ENCODE results near the gene CUBN.

Gene CUBN

GRCh38 chr10:17077346-17077781, 52.2 kb downstream of the CUBN start:
- Histone ChIP-seq H2AFZ (no peak overlapping the region), H3K4me2 (ENCODE audit: low read length) (no peak overlapping the region), H3K4me1 (no peaks in the 10 kb centered on the region), H3K27me3 (ENCODE audit: control insufficient read depth, insufficient read depth, low read length) (no peaks in the 10 kb centered on the region), H3K79me2 (no peaks in the 10 kb centered on the region), H3K36me3 (ENCODE audit: control insufficient read depth, insufficient read depth, low read length) (no peaks in the 10 kb centered on the region), H3K9me3 (ENCODE audit: control insufficient read depth, low read length) (no peaks in the 10 kb centered on the region), H3K27ac (no peak overlapping the region), H3K4me3 (ENCODE audit: low read depth, low read length) (no peak overlapping the region), H3K9ac (no peak overlapping the region)
- no peak for TF ChIP-seq CTCF (IDR thresholded peaks at IDR 0.05)

- H3K9me3 ChIP-seq (ENCODE audit: control insufficient read depth, low read length): no peaks in the 10 kb centered on the region
- no peak overlapping the region for H3K27ac ChIP-seq
- no peak for TF ChIP-seq CTCF (IDR thresholded peaks at IDR 0.05)
- no peaks in the 10 kb centered on the region for H3K4me1 ChIP-seq
- H2AFZ ChIP-seq: no peak overlapping the region
- H3K4me3 ChIP-seq (ENCODE audit: low read depth, low read length): no peak overlapping the region
- no peaks in the 10 kb centered on the region for H3K79me2 ChIP-seq
- no peaks in the 10 kb centered on the region for H3K27me3 ChIP-seq (ENCODE audit: control insufficient read depth, insufficient read depth, low read length)
- H3K9ac ChIP-seq: no peak overlapping the region
- no peaks in the 10 kb centered on the region for H3K36me3 ChIP-seq (ENCODE audit: control insufficient read depth, insufficient read depth, low read length)
- H3K4me2 ChIP-seq (ENCODE audit: low read length): no peak overlapping the region
These were observed 52.8 kb downstream of the CUBN start for GRCh38 chr10:17076626-17077345.

- Histone ChIP-seq H3K27ac (no peak overlapping the region), H3K9me3 (ENCODE audit: control insufficient read depth, low read length) (no peaks in the 10 kb centered on the region), H3K36me3 (ENCODE audit: control insufficient read depth, insufficient read depth, low read length) (no peaks in the 10 kb centered on the region), H3K9ac (no peak overlapping the region), H3K27me3 (ENCODE audit: control insufficient read depth, insufficient read depth, low read length) (no peaks in the 10 kb centered on the region), H3K79me2 (no peaks in the 10 kb centered on the region), H2AFZ (no peak overlapping the region), H3K4me3 (ENCODE audit: low read depth, low read length) (no peak overlapping the region), H3K4me1 (no peaks in the 10 kb centered on the region), H3K4me2 (ENCODE audit: low read length) (no peak overlapping the region)
- TF ChIP-seq CTCF (IDR thresholded peaks at IDR 0.05): no peak
These were observed 53.9 kb downstream of the CUBN start for GRCh38 chr10:17075533-17076359.

- Histone ChIP-seq H3K27me3 (ENCODE audit: control insufficient read depth, insufficient read depth, low read length) (no peaks in the 10 kb centered on the region), H3K4me2 (ENCODE audit: low read length) (no peak overlapping the region), H3K9me3 (ENCODE audit: control insufficient read depth, low read length) (no peaks in the 10 kb centered on the region), H3K9ac (no peak overlapping the region), H3K36me3 (ENCODE audit: control insufficient read depth, insufficient read depth, low read length) (no peaks in the 10 kb centered on the region), H3K79me2 (no peaks in the 10 kb centered on the region), H2AFZ (no peak overlapping the region), H3K27ac (no peak overlapping the region), H3K4me1 (no peaks in the 10 kb centered on the region), H3K4me3 (ENCODE audit: low read depth, low read length) (no peak overlapping the region)
- no peak for TF ChIP-seq CTCF (IDR thresholded peaks at IDR 0.05)
These were observed 55.1 kb downstream of the CUBN start for GRCh38 chr10:17074541-17074847.

All from parathyroid adenoma (tissue), 2 donors.